Breast epithelium (tissue), 3 donors: ENCODE measurements around the gene MTHFD1.

Experiments
- POLR2A ChIP-seq: fragments of 450-650 bp; IDR thresholded peaks from one replicate; pipeline ENCODE4 v1.6.1; 2016; ENCODE audit warnings: antibody characterized with exemption, mild to moderate bottlenecking, moderate library complexity
- TF ChIP-seq, protein P1 (sequence below), 3 donors: fragments of 450-650 bp; IDR thresholded peaks; one replicate each; pipeline ENCODE4 v1.5.1; 2016 to 2017; ENCODE audit warnings: antibody characterized with exemption in 3 of 3, mild to moderate bottlenecking in 3 of 3, moderate library complexity in 3 of 3

GRCh38 chr14:64416348-64416932, 28.3 kb downstream of the MTHFD1 start:
- TF ChIP-seq POLR2A: no peak
- TF ChIP-seq, protein P1, sequence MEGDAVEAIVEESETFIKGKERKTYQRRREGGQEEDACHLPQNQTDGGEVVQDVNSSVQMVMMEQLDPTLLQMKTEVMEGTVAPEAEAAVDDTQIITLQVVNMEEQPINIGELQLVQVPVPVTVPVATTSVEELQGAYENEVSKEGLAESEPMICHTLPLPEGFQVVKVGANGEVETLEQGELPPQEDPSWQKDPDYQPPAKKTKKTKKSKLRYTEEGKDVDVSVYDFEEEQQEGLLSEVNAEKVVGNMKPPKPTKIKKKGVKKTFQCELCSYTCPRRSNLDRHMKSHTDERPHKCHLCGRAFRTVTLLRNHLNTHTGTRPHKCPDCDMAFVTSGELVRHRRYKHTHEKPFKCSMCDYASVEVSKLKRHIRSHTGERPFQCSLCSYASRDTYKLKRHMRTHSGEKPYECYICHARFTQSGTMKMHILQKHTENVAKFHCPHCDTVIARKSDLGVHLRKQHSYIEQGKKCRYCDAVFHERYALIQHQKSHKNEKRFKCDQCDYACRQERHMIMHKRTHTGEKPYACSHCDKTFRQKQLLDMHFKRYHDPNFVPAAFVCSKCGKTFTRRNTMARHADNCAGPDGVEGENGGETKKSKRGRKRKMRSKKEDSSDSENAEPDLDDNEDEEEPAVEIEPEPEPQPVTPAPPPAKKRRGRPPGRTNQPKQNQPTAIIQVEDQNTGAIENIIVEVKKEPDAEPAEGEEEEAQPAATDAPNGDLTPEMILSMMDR (IDR thresholded peaks at IDR 0.05): no peak
